K562 (cell line): ENCODE measurements around the gene TAF4. TPM values are rescaled to one million over a fixed set of nuclear protein-coding genes. Genes with fewer than 3 reads are reported as not detected.

ENCODE experiments used
- ATAC-seq: fragments of 200-7000 bp; cut with Tn5 transposase; 3 replicates; pipeline ENCODE4 v1.9.1; 2020; ENCODE audit warnings: moderate library complexity
- BruUV-seq: library from RNA; stranded (reverse); fragments of 400-500 nt; replicated peaks from 2 replicates; lab custom pipeline; 2021; lab: Mats Ljungman, UMichigan
- CTCF ChIA-PET: fragments of 300-600 bp; formaldehyde crosslinking; extraction: SDS; loops from one replicate; lab custom pipeline; 2021; ENCODE audit warnings: low intra/inter-chr PET ratio; lab: Yijun Ruan, JAX
- POLR2A ChIA-PET: fragments of 300-600, 350-650 bp; sonication (Branson Sonifier 250); formaldehyde crosslinking; extraction: SDS; loops from one replicate; lab custom pipeline; 2021; ENCODE audit warnings: antibody characterized with exemption, inconsistent platforms; lab: Yijun Ruan, JAX
- DNase-seq, 4 experiments: peaks; one replicate each; pipeline versions ENCODE4 v3.0.0 to v3.0.0-alpha.2; 2011 to 2018; ENCODE audit warnings: low spot score in 3 of 4, mixed read lengths in 3 of 4; ENCODE audit errors: extremely low read depth in 1 of 4
- FAIRE-seq: peaks from 2 replicates; lab custom pipeline; 2011; peaks lifted over from hg19 to GRCh38; lab: Jason Lieb, UNC
- H2AFZ ChIP-seq: 2 replicates; pipeline ENCODE4 v1.6.0; 2011; ENCODE audit warnings: low read depth, low read length, control low read depth, inconsistent platforms
- H3K27ac ChIP-seq: fragments of 200-600 bp; 3 replicates; pipeline ENCODE4 v1.8.0; 2011; ENCODE audit warnings: low read depth, mild to moderate bottlenecking, control low read depth, inconsistent platforms, low read length, moderate library complexity, mixed read lengths; ENCODE audit errors: extremely low read depth
- H3K27me3 ChIP-seq, 2 experiments: fragments of 300-600 bp in 1 of 2; 2 replicates in 1 of 2; 3 replicates in 1 of 2; pipeline versions ENCODE4 v1.6.0 to v1.8.0; 2011; ENCODE audit warnings: inconsistent platforms in 2 of 2, low read length in 2 of 2, mild to moderate bottlenecking in 1 of 2, mixed read lengths in 1 of 2, moderate library complexity in 1 of 2; ENCODE audit not compliant: control insufficient read depth in 2 of 2, insufficient read depth in 2 of 2
- H3K36me3 ChIP-seq: fragments of 300-600 bp; 3 replicates; pipeline ENCODE4 v1.8.0; 2011; ENCODE audit warnings: mild to moderate bottlenecking, low read length, inconsistent platforms; ENCODE audit not compliant: control insufficient read depth, insufficient read depth
- H3K4me1 ChIP-seq, 2 experiments: fragments of 200-600 bp in 1 of 2; replicated peaks in 1 of 2; 2 replicates in 1 of 2; 3 replicates in 1 of 2; pipeline versions ENCODE4 v1.5.1 to v1.8.0; 2011; ENCODE audit warnings: inconsistent platforms in 2 of 2, low read length in 2 of 2, mild to moderate bottlenecking in 1 of 2, mixed read lengths in 1 of 2, moderate library complexity in 1 of 2; ENCODE audit not compliant: control insufficient read depth in 2 of 2, insufficient read depth in 2 of 2
- H3K4me2 ChIP-seq: 2 replicates; pipeline ENCODE4 v1.6.1; 2011; ENCODE audit warnings: low read length, control low read depth, inconsistent platforms, mixed read lengths; ENCODE audit not compliant: insufficient read depth
- H3K4me3 ChIP-seq: fragments of 200-600 bp; sonication (generic), shearing (Covaris generic); 2 replicates; pipeline ENCODE4 v1.5.1; 2016; ENCODE audit warnings: control low read depth, inconsistent platforms
- H3K79me2 ChIP-seq: fragments of 200-600 bp; 3 replicates; pipeline ENCODE4 v1.8.0; 2011; ENCODE audit warnings: low read length, inconsistent platforms; ENCODE audit not compliant: control insufficient read depth, insufficient read depth
- H3K9ac ChIP-seq, 2 experiments: 2 replicates each; pipeline versions ENCODE4 v1.6.0 to v1.6.1; 2011; ENCODE audit warnings: low read depth in 2 of 2, low read length in 2 of 2, control low read depth in 1 of 2, inconsistent platforms in 1 of 2, mild to moderate bottlenecking in 1 of 2, mixed read lengths in 1 of 2; ENCODE audit not compliant: insufficient read depth in 1 of 2
- H3K9me1 ChIP-seq: one replicate; pipeline ENCODE4 v1.6.0; 2011; ENCODE audit warnings: inconsistent platforms, mild to moderate bottlenecking, low read length, moderate library complexity; ENCODE audit not compliant: control insufficient read depth, insufficient read depth
- H3K9me3 ChIP-seq: replicated peaks from 2 replicates; pipeline ENCODE4 v1.5.1; 2011; ENCODE audit warnings: low read depth, low read length, inconsistent platforms; ENCODE audit not compliant: control insufficient read depth, insufficient read depth
- H4K20me1 ChIP-seq: replicated peaks from 2 replicates; pipeline ENCODE4 v1.6.1; 2011; ENCODE audit warnings: low read length, inconsistent platforms, mixed read lengths; ENCODE audit not compliant: control insufficient read depth, insufficient read depth
- FOXM1 ChIP-seq, 2 experiments: fragments of 450-650 bp in 1 of 2; sonication (generic) in 1 of 2; formaldehyde crosslinking in 1 of 2; IDR thresholded peaks; 2 replicates each; pipeline versions ENCODE4 v1.6.1 to v1.9.0; 2017 to 2022; ENCODE audit warnings: low read depth in 2 of 2, mild to moderate bottlenecking in 2 of 2, missing genetic modification reagents in 1 of 2, moderate library complexity in 1 of 2
- NCOA1 ChIP-seq: fragments of 450-650 bp; IDR thresholded peaks from 2 replicates; pipeline ENCODE4 v1.6.1; 2016; ENCODE audit warnings: low read depth
- NR1H2 ChIP-seq: sonication (generic); formaldehyde crosslinking; IDR thresholded peaks from 2 replicates; pipeline ENCODE4 v1.4.0; 2020; ENCODE audit warnings: mild to moderate bottlenecking, missing genetic modification reagents
- PHF21A ChIP-seq: fragments of 450-650 bp; IDR thresholded peaks from 2 replicates; pipeline ENCODE4 v1.6.1; 2017; ENCODE audit warnings: low read depth, borderline replicate concordance
- PTBP1 ChIP-seq: fragments of 200-400 bp; formaldehyde crosslinking; IDR thresholded peaks from 2 replicates; pipeline ENCODE4 v1.6.1; 2017; ENCODE audit warnings: low read depth, low read length
- RBFOX2 ChIP-seq: fragments of 200-400 bp; formaldehyde crosslinking; IDR thresholded peaks from 2 replicates; pipeline ENCODE4 v1.6.1; 2017; ENCODE audit warnings: low read depth, mild to moderate bottlenecking, low read length, moderate library complexity
- SMARCB1 ChIP-seq: IDR thresholded peaks from 2 replicates; pipeline ENCODE4 v1.6.1; 2011; ENCODE audit warnings: improper control_type of control experiment, low read depth; ENCODE audit not compliant: insufficient read length
- TCF3 ChIP-seq: sonication (generic); formaldehyde crosslinking; IDR thresholded peaks from 2 replicates; pipeline ENCODE4 v1.4.0; 2020; ENCODE audit warnings: mild to moderate bottlenecking, missing genetic modification reagents
- ZNF384 ChIP-seq: IDR thresholded peaks from 2 replicates; pipeline ENCODE4 v1.6.1; 2012; ENCODE audit warnings: low read depth, low read length, improper control_type of control experiment
- ZNF644 ChIP-seq: fragments of 200-800 bp; sonication (Bioruptor generic); IDR thresholded peaks from 2 replicates; pipeline ENCODE4 v1.6.1; 2016; ENCODE audit warnings: low read depth, missing genetic modification characterization, missing compliant biosample characterization
- ZNF778 ChIP-seq: fragments of 450-650 bp; formaldehyde crosslinking; IDR thresholded peaks from 2 replicates; pipeline ENCODE4 v1.4.0; 2020; ENCODE audit warnings: mild to moderate bottlenecking, moderate library complexity
- WGBS: fragments of 100-300 bp; shearing (Covaris generic); methylation state at CpG from one replicate; pipeline ENCODE4 v1.1.6; 2016; ENCODE audit warnings: low coverage, mixed read lengths; ENCODE audit not compliant: insufficient coverage; ENCODE audit errors: missing lambda C conversion rate; 5-methylcytosine and 5-hydroxymethylcytosine counted together
- in situ Hi-C: fragments of 300-500 bp; cut with MboI; formaldehyde crosslinking; loops from 4 replicates; pipeline ENCODE4 v1.15.0; 2018; ENCODE audit warnings: inconsistent platforms, mixed read lengths
- intact Hi-C: fragments of 100-400 bp; cut with micrococcal nuclease; formaldehyde crosslinking; loops from 2 replicates; pipeline ENCODE4 v1.14.2; 2022
- polyA plus RNA-seq, 8 experiments: library from polyadenylated mRNA; depleted of rRNA in 4 of 8; stranded (reverse) in 5 of 8; unstranded in 3 of 8; fragments of >200 nt; fragmentation: Nextera tagmentation in 2 of 8; fragmentation: Illumina TruSeq in 1 of 8; extraction: Ambion mirVana in 2 of 8; extraction: Trizol in 1 of 8; gene quantifications; 2 replicates each; pipeline versions ENCODE4 v1.2.1 to v1.2.3, GENCODE V29; 2011 to 2014; ENCODE audit warnings: inconsistent platforms in 1 of 8, missing spikeins in 1 of 8
- total RNA-seq, 7 experiments: library from RNA; depleted of rRNA in 6 of 7; stranded (reverse); fragments of >200 nt in 6 of 7; fragmentation: Illumina TruSeq in 2 of 7; extraction: Trizol in 2 of 7; gene quantifications; 2 replicates each; pipeline versions ENCODE4 v1.2.1 to v1.2.3, GENCODE V29; 2011 to 2021; ENCODE audit warnings: low replicate concordance in 1 of 7
- TF ChIP-seq, protein P1 (sequence below): sonication (generic); formaldehyde crosslinking; IDR thresholded peaks from 2 replicates; pipeline ENCODE4 v1.8.0; 2023; ENCODE audit warnings: missing genetic modification reagents, mild to moderate bottlenecking, borderline replicate concordance
- TF ChIP-seq, protein P2 (sequence below): sonication (generic); formaldehyde crosslinking; IDR thresholded peaks from 2 replicates; pipeline ENCODE4 v1.8.0; 2022; ENCODE audit warnings: mild to moderate bottlenecking, missing genetic modification reagents, borderline replicate concordance
- TF ChIP-seq, protein P3 (sequence below): sonication (generic); formaldehyde crosslinking; IDR thresholded peaks from 2 replicates; pipeline ENCODE4 v1.8.0; 2022; ENCODE audit warnings: mild to moderate bottlenecking, missing genetic modification reagents

The TAF4 gene
- total and polyA plus RNA-seq, 9 of the 15 experiments (the other 6 are each of a cell fraction or from before 2014, with no cell fraction given) = 0.44 to 28.3 (median 5.6) TPM

DNA sequence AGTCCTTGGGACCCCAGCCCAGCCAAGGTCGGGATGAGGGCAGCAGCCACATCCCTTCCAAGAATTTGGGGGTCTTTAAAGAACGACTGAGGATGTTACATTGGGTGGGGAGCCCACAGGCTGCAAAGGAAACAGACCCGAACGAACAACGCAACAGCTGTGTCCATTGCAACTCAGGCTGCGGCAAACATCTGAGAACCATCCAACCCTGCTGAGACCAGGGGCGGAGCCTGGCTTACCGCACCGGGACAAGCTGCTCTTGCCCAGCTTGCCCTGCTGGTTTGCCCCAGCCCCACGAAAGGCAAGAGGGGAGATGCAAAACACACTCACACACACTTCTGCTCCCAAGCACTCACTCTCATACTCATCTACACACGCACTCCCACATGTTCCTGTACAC is 21.5 kb upstream of the TAF4 start:
- no peaks in the 10 kb centered on the region for H3K79me2 ChIP-seq
- intact Hi-C loops (no loop called here), in situ Hi-C loops (no loop called here)
- no peak overlapping the region for H3K4me3 ChIP-seq
- 9% methylated on average over 11 of the region's 11 CpGs for WGBS
- H4K20me1 ChIP-seq = no peaks in the 10 kb centered on the region
- no peaks in the 10 kb centered on the region for H3K36me3 ChIP-seq
- H3K9ac ChIP-seq = no peak overlapping the region
- no peak overlapping the region for H3K27ac ChIP-seq
- FAIRE-seq (no peak), ATAC-seq (no peak), DNase-seq (no peak)
- ChIA-PET POLR2A (interaction anchor here (0.6 kb wide), 1 partner anchor 49 kb away, joined by 3 read pairs; no protein-coding TSS in a partner anchor), CTCF (no interaction called here)
- no TSS peak for BruUV-seq
- no peaks in the 10 kb centered on the region for H3K9me3 ChIP-seq
- H3K27me3 ChIP-seq = peaks cover 36 to 60% of the 10 kb centered on the region in 2 experiments
- H2AFZ ChIP-seq = no peak overlapping the region
- H3K4me1 ChIP-seq = peaks cover 0 to 7% of the 10 kb centered on the region in 2 experiments; a peak in 3 of 5 replicates
- H3K4me2 ChIP-seq = no peak overlapping the region
- H3K9me1 ChIP-seq = no peaks in the 10 kb centered on the region
- TF ChIP-seq, protein P1, sequence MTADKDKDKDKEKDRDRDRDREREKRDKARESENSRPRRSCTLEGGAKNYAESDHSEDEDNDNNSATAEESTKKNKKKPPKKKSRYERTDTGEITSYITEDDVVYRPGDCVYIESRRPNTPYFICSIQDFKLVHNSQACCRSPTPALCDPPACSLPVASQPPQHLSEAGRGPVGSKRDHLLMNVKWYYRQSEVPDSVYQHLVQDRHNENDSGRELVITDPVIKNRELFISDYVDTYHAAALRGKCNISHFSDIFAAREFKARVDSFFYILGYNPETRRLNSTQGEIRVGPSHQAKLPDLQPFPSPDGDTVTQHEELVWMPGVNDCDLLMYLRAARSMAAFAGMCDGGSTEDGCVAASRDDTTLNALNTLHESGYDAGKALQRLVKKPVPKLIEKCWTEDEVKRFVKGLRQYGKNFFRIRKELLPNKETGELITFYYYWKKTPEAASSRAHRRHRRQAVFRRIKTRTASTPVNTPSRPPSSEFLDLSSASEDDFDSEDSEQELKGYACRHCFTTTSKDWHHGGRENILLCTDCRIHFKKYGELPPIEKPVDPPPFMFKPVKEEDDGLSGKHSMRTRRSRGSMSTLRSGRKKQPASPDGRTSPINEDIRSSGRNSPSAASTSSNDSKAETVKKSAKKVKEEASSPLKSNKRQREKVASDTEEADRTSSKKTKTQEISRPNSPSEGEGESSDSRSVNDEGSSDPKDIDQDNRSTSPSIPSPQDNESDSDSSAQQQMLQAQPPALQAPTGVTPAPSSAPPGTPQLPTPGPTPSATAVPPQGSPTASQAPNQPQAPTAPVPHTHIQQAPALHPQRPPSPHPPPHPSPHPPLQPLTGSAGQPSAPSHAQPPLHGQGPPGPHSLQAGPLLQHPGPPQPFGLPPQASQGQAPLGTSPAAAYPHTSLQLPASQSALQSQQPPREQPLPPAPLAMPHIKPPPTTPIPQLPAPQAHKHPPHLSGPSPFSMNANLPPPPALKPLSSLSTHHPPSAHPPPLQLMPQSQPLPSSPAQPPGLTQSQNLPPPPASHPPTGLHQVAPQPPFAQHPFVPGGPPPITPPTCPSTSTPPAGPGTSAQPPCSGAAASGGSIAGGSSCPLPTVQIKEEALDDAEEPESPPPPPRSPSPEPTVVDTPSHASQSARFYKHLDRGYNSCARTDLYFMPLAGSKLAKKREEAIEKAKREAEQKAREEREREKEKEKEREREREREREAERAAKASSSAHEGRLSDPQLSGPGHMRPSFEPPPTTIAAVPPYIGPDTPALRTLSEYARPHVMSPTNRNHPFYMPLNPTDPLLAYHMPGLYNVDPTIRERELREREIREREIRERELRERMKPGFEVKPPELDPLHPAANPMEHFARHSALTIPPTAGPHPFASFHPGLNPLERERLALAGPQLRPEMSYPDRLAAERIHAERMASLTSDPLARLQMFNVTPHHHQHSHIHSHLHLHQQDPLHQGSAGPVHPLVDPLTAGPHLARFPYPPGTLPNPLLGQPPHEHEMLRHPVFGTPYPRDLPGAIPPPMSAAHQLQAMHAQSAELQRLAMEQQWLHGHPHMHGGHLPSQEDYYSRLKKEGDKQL (CRISPR knock-in tag) = no peak
- TF ChIP-seq SMARCB1 (no peak), ZNF384 (no peak), ZNF644 (tag) (no peak), PHF21A (no peak), NR1H2 (CRISPR knock-in tag) (no peak), NCOA1 (no peak), RBFOX2 (no peak), PTBP1 (no peak), ZNF778 (CRISPR knock-in tag) (no peak), TCF3 (CRISPR knock-in tag) (no peak), FOXM1 (IDR thresholded peaks at IDR 0.05; ENCODE audit: low read depth) (no peak), FOXM1 (CRISPR knock-in tag; IDR thresholded peaks at IDR 0.05; ENCODE audit: low read depth) (no peak)
- TF ChIP-seq, protein P2, sequence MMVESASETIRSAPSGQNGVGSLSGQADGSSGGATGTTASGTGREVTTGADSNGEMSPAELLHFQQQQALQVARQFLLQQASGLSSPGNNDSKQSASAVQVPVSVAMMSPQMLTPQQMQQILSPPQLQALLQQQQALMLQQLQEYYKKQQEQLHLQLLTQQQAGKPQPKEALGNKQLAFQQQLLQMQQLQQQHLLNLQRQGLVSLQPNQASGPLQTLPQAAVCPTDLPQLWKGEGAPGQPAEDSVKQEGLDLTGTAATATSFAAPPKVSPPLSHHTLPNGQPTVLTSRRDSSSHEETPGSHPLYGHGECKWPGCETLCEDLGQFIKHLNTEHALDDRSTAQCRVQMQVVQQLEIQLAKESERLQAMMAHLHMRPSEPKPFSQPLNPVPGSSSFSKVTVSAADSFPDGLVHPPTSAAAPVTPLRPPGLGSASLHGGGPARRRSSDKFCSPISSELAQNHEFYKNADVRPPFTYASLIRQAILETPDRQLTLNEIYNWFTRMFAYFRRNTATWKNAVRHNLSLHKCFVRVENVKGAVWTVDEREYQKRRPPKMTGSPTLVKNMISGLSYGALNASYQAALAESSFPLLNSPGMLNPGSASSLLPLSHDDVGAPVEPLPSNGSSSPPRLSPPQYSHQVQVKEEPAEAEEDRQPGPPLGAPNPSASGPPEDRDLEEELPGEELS (CRISPR knock-in tag) = no peak
- TF ChIP-seq, protein P3, sequence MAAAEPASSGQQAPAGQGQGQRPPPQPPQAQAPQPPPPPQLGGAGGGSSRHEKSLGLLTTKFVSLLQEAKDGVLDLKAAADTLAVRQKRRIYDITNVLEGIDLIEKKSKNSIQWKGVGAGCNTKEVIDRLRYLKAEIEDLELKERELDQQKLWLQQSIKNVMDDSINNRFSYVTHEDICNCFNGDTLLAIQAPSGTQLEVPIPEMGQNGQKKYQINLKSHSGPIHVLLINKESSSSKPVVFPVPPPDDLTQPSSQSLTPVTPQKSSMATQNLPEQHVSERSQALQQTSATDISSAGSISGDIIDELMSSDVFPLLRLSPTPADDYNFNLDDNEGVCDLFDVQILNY = no peak
